DND-41 (cell line): ENCODE data around the gene HABP4.

Experiments
- CTCF ChIP-seq: IDR thresholded peaks from 2 replicates; pipeline ENCODE4 v1.5.1; 2012; ENCODE audit warnings: borderline replicate concordance, low read length, moderate library complexity, mild to moderate bottlenecking; ENCODE audit not compliant: poor library complexity, severe bottlenecking; ENCODE audit errors: extremely low read depth
- EZH2 ChIP-seq: IDR thresholded peaks from 3 replicates; pipeline ENCODE4 v1.6.1; 2012; ENCODE audit warnings: borderline replicate concordance, low read depth, mild to moderate bottlenecking, moderate library complexity, low read length, inconsistent platforms; ENCODE audit not compliant: severe bottlenecking

- TF ChIP-seq EZH2 (no peak), CTCF (no peak)
Measured at GRCh38 chr9:96482476-96482875, 32.5 kb downstream of the HABP4 start.
